ELR (cell line): Measurements from ENCODE around the gene SQSTM1.

ENCODE experiments used
- DNase-seq: peaks from one replicate; pipeline ENCODE4 v3.0.0-alpha.2; 2015; ENCODE audit warnings: low read depth

SQSTM1 gene

GRCh38 chr5:179874136-179874535 lies 53.4 kb downstream of the SQSTM1 start:
- DNase-seq = no peak

DNA sequence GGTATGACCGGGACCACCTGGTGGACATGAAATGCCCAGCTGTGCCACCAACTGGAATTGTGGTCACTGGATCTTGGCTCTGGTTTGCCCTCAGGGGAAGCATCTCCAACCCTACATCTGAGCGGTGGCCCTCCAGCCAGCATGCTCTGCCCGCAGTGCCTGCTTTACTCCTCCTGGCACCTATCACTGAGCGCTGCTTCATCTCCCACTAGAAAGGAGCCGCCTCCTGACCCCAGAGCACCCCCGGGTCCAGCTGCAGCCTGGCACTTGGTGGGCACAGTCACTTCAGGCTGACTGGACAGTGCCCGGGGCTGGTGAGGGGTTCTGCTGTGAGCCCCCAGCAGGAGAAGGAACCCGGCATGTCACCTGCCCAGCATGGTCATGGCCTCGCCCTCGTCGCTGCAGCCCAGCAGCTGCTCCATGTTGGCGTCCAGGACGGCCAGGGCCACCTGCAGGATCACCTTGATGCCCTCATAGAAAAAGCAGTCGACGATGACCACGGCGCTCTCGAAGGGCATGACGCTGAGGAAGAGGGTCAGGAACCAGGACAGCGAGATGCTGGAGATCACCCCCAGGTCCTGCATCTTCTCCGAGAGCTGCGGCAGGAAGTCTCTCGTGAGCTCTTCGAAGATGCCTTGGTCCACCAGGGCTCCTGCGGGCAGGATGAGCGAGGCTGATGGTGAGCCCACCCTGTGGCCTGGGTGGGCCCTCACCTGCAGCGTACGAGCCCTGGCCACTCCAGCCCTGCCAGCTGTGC lies 54.0 kb downstream of the SQSTM1 start:
- no peak for DNase-seq

GRCh38 chr5:179875741-179876609 lies 55.3 kb downstream of the SQSTM1 start:
- DNase-seq = no peak

GRCh38 chr5:179876610-179876952 lies 55.9 kb downstream of the SQSTM1 start:
- DNase-seq = no peak

DNA sequence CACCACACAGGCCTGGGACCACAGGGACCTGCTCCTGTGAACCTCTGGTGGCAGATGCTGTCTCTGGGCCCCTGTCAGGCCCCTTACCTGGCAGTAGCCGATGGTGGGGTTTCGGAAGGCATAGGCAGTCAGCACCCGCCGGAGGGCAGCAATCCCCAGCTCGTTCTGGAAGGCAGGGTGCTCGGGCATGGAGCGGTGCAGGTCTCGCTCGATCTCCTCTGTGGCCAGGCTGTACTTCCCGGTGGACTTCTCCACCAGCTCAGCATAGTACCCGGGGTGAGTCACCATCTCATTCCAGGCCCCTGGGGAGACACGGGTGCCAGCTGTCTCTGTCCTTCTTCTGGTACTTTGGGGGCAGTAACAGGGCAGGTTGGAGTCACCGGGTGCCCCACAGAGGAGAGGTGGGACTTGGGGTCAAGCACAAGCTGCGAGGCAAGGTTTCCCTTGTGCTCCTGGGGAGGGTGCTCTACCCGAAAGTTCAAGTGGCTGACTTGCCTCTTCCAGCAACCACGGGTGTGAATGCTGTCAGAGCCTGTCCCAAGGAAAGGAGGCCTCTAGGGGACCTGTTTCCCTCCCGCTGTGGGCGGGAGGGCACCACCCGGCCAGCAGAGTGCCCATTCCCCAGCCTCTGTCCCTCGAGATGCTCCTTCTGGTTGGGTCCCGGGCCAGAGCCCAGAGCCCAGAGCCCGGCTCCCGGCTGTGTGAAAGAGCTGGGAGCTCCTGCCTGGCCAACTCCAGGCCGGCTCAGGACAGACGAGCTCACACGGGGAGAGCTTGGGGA lies 57.7 kb downstream of the SQSTM1 start:
- no peak for DNase-seq

DNA sequence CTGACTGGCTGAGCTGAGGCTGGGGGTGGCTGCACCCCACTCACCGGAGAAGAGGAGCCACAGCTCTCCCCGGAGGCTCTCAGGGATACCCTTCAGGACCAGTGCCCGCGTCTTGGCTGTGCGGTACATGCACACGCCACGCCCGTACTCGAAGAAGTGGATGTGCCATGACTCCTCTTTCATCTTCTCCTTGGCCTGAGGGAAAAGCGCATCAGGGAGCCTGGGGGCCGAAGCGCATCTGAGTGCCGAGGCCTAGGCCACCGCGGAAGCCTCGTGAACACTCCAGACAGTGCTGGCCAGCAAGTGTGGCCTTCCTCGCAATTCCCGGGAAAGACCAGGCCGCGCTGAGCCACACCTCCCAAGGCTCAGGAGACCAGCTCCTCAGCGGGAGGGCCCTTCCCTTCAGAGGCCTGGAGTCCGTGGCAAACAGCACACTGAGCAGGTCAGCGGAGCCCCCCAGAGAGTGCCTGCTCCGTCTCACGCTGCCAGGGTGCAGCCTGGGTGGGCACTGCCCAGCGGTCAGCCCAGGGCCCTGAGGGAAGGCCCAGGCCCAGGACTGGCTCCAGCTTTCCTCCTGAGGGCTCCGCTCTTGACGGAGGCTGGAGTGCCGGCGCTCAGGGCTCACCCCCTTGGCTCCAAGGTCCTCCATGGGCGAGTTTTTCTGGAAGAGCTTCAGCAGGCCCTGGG lies 58.4 kb downstream of the SQSTM1 start:
- DNase-seq = no peak

GRCh38 chr5:179879690-179880010 lies 58.9 kb downstream of the SQSTM1 start:
- DNase-seq = no peak

DNA sequence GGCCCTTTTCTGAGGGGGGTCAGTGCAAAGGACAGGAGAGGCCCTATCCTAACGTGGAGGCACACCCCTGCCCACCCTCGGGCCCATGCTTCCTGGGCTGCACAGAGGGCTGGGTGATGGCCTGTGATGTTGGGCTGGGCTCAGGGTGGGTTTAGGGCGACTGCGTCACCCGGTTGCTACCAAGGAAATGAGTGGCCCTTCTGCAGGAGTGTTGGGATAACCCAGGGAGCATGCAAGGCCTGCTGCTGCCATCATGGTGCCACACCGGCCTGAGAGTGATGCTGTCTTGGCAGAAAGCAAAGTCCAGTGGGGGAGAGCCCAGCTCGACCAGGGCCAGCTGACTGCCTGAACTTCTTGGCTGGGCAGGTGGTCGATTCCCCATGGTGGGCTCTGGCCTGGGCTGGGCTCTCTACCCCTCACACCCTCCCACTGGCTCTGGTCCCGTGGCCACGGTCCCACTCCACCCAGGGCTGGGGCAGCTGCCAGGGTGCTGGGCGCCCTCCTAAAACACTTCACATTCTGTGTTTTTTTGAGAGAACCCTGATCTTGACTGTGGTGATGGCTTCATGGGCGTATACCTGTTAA lies 59.5 kb downstream of the SQSTM1 start:
- no peak for DNase-seq

DNA sequence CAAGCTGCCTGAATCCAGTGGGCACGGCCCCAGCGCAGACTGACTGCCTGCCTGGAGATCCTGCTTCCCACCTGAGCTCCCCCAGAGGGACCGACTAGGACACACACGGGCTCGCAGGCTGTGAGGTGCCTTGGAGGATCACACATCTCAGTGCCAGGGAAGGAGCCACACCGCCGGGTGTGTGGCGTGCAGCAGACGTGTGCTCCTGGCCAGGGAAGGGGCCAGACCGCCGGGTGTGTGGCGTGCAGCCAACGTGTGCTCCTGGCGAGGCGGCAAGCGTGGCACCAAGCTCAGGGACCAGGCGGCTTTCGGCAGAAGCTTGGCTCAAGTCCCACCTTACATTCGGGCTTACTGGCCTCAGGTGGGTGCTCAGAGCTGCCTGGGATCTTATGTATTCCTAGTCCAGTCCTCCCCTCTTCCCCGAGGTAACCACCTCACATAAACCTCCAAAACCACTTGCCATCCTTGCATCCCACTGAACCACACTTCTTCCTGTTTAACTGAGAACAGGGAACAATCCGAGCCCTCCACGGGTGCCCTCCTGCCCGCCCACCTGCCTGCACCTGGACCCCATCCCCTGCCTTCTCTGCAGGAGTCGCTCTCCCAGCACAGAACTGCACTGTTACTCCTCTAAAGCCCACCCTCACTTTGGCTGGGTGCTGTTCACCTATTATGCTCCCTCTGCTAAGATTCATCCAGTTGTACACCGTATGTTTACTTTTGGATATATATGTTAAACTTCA lies 60.3 kb downstream of the SQSTM1 start:
- no peak for DNase-seq

GRCh38 chr5:179882338-179882737 lies 61.6 kb downstream of the SQSTM1 start:
- DNase-seq = no peak

GRCh38 chr5:179883163-179883562 lies 62.5 kb downstream of the SQSTM1 start:
- DNase-seq = no peak

GRCh38 chr5:179885491-179886090 lies 64.9 kb downstream of the SQSTM1 start:
- no peak for DNase-seq

- no peak for DNase-seq
These were observed 65.6 kb downstream of the SQSTM1 start for GRCh38 chr5:179886190-179886911.

- no peak for DNase-seq
These were observed 66.4 kb downstream of the SQSTM1 start for GRCh38 chr5:179887095-179887494.
